ENCODE data around the gene CDH13.

- TF ChIP-seq EZH2 (IDR thresholded peaks at IDR 0.05): no peak
- TF ChIP-seq POLR2AphosphoS5 (IDR thresholded peaks at IDR 0.05; ENCODE audit: borderline replicate concordance, low read depth, low read length): no peak
Measured at GRCh38 chr16:82824408-82824807, 197.6 kb downstream of the CDH13 start.

All from SK-N-MC (cell line).